A549 (cell line): ENCODE results near the gene SF1.

Source experiments
- BCL3 ChIP-seq: fragments of >200 bp; sonication (Bioruptor Twin); formaldehyde crosslinking; IDR thresholded peaks from 3 replicates; pipeline ENCODE4 v1.6.1; 2016
- CEBPB ChIP-seq, 2 experiments: fragments of >200 bp in 1 of 2; sonication (Bioruptor Twin) in 1 of 2; formaldehyde crosslinking in 1 of 2; IDR thresholded peaks; 2 replicates each; pipeline ENCODE4 v1.6.1; 2012 to 2016
- CTCF ChIP-seq: fragments of >200 bp; sonication (Bioruptor Twin); formaldehyde crosslinking; IDR thresholded peaks from 3 replicates; pipeline ENCODE4 v1.5.1; 2016
- HMGXB4 ChIP-seq: fragments of 250-450 bp; sonication (Bioruptor Pico); IDR thresholded peaks from 2 replicates; pipeline ENCODE4 v1.5.0; 2021; ENCODE audit warnings: mild to moderate bottlenecking, moderate library complexity, borderline replicate concordance
- MAZ ChIP-seq: fragments of 150-350 bp; IDR thresholded peaks from 2 replicates; pipeline ENCODE4 v1.6.1; 2014; ENCODE audit warnings: antibody characterized with exemption, low read depth, low read length, borderline replicate concordance
- POLR2A ChIP-seq: IDR thresholded peaks from 2 replicates; pipeline ENCODE4 v1.6.1; 2012; ENCODE audit warnings: mild to moderate bottlenecking, low read length
- POLR2AphosphoS2 ChIP-seq: conservative IDR thresholded peaks from 2 replicates; pipeline ENCODE4 v1.6.1; 2012; ENCODE audit warnings: low read length, improper control_type of control experiment, inconsistent platforms
- USF2 ChIP-seq: fragments of 450-650 bp; IDR thresholded peaks from 2 replicates; pipeline ENCODE4 v1.6.1; 2014; ENCODE audit warnings: antibody characterized with exemption
- ZC3H11A ChIP-seq: fragments of 450-650 bp; IDR thresholded peaks from 2 replicates; pipeline ENCODE4 v1.6.1; 2014; ENCODE audit warnings: antibody characterized with exemption, mild to moderate bottlenecking

GRCh38 chr11:64760759-64761420, 17.5 kb downstream of the SF1 start:
- no peak for TF ChIP-seq HMGXB4 (CRISPR knock-in tag)
- TF ChIP-seq CEBPB (IDR thresholded peaks at IDR 0.05), result no peak
- no peak for TF ChIP-seq ZC3H11A
- TF ChIP-seq POLR2A, result no peak
- TF ChIP-seq CTCF, result no peak
- no peak for TF ChIP-seq MAZ
- peak; percentile 87; the same call in 1 of the 2 replicates for TF ChIP-seq POLR2AphosphoS2
- TF ChIP-seq BCL3, result no peak
- TF ChIP-seq USF2, result no peak
